NCI-H226 (cell line): ENCODE results near the gene AKT3.
A peak's percentile ranks its signal among the peaks of the same experiment; 100 is the strongest.

Experiments used
- DNase-seq: peaks from one replicate; pipeline ENCODE4 v3.0.0-alpha.2; 2015

Gene AKT3

GRCh38 chr1:243548516-243548915, 301.5 kb downstream of the AKT3 start:
- peak; percentile 14 for DNase-seq

GRCh38 chr1:243547891-243548290, 302.2 kb downstream of the AKT3 start:
- no peak for DNase-seq

DNA sequence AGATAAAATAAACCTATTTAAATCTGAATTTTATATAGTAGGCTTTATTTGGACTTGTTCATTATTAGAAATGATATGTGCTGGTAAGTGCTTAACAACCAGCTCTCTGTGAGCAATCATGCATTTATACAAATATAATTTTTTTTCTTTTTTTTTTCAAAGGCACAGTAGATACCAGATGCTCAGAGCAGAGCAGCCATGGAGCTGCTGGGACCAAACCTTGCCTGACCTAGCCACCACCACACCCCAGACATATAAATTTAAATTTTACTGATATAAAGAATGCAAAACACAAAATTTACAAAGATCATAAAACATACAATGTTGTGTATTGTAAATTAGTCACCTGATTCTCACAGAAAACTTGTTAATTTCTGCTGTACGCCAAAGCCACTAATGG, 303.6 kb downstream of the AKT3 start:
- no peak for DNase-seq

DNA sequence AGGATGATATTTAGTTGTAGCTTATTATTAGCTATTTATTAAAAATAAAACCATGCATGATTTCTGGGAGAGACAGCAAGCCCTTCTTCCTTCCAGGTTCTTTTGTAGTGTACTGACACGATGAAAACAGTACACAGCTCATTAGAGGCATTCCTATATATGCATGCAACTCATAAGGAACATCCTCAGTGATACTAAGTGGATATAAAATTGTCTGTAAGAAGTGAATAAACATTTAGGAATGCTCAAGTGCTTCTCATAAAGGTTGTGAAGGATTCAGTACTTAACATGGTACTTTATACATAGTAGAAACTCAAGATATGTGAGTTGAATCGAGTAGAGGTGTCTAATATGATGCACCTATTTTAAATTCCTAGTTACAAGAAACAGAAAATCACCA, 306.5 kb downstream of the AKT3 start:
- no peak for DNase-seq

GRCh38 chr1:243542739-243543415, 307.2 kb downstream of the AKT3 start:
- DNase-seq = peak; percentile 34

GRCh38 chr1:243539636-243540035, 310.4 kb downstream of the AKT3 start:
- DNase-seq = no peak

DNA sequence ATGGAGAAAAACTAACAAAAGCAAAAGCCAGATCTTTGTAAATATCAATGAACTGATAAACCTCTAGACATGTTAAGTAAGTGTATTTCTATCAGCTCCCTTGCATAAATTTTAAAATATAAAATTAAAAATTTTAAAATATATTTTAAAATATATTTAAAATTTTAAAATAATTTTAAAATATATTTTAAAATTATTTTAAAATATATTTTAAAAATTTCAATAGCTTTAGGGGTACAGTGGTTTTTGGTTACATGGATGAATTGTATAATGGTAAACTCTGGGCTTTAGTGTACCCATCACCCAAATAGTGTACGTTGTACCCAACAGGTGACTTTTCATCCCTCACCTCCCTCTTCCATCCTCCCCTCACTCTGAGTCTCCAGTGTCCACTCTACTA, 315.0 kb downstream of the AKT3 start:
- DNase-seq = no peak

DNA sequence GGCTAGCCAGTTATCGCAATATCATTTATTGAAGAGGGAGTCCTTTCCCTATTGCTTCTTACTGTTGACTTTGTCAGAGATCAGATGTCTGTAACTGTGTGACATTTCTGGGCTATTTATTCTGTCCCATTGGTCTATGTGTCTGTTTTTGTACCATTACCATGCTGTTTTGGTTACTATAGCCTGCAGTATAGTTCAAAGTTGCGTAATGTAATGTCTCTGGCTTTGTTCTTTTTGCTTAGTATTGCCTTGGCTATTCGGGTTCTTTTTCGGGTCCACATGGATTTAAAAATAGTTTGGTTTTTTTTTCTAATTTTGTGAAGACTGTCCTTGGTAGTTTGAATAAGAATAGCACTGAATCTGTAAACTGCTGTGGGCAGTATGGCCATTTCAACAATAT, 320.5 kb downstream of the AKT3 start:
- DNase-seq = no peak

DNA sequence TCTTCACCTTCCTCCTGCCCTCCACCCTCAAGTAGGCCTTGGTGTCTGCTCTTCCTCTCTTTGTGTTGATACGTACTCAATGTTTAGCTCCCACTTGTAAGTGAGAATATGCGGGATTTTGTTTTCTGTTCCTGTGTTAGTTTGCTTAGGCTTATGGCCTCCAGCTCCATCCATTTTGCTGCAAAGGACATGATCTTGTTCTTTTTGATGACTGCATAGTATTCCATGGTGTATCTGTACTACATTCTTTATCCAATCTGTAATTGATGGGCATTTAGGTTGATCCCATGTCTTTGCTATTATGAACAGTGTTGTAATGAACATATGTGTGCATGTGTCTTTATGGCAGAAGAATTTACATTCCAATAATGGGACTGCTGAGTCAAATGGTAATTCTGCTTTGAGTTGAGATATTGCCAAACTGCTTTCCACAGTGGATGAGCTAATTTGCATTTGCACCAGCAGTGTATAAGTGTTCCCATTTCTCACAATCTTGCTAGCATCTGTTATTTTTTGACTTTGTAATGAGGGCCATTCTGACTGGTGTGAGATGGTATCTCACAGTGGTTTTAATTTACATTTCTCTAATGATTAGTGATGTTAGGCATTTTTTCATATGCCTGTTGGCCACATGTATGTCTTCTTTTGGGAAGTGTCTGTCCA, 321.5 kb downstream of the AKT3 start:
- DNase-seq = no peak

- no peak for DNase-seq
Measured at GRCh38 chr1:243526180-243526579, 323.9 kb downstream of the AKT3 start.

DNA sequence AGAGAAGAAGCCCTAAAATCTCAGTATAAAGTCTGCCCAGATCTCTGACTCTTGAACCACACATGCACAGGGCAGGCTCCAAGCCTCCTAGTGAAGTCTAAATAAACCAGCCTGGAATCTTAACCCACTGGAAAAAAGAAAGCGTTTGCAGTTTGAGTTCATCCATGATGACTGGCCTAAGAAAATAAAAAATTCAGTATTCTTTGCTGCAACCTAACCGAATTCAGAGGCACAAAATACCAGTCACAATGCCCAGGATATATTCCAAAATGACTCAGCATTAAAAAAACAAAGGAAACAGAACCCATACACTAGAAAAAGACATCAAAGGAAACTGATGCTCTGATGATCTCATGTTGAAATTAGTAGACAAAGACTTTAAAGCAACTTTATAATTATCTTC, 325.0 kb downstream of the AKT3 start:
- peak; percentile 19 for DNase-seq

DNA sequence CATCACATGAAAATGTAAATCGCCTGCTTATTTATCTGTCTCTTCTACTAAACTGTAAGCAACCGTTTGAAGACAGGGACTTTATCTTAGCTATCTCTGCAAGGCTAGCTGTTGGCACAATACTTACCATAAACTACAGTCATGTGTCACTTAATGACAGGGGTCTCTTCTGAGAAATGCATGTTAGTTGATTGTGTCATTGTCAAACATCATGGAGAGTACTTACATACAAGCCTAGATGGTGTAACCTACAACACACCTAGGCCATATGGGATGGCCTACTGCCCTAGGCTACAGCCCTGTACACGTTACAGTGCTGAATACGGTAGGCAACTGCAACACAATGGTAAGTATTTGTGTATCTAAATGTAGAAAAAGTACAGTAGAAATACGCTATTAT, 326.3 kb downstream of the AKT3 start:
- DNase-seq = no peak

GRCh38 chr1:243520831-243521230, 329.2 kb downstream of the AKT3 start:
- no peak for DNase-seq

DNA sequence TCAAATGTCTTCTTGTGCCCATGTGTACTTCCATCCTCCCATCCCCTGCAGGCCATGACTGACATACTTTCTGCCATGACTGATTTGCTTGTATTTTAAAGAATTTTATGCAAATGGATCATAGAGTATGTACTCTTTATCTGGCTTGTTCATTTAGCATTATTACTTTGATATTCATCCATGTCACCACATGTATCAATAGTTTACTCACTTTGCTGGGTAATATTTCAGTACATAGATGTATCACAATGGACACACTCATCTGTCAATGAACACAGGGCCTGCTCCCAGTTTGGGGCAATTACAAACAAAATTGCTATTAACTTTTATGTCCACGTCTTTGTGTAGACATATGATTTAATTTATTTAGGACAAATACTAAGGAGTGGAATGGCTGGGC, 335.1 kb downstream of the AKT3 start:
- DNase-seq = no peak

GRCh38 chr1:243513726-243514491, 336.1 kb downstream of the AKT3 start:
- DNase-seq = peak; percentile 33

GRCh38 chr1:243510928-243511327, 339.1 kb downstream of the AKT3 start:
- no peak for DNase-seq

DNA sequence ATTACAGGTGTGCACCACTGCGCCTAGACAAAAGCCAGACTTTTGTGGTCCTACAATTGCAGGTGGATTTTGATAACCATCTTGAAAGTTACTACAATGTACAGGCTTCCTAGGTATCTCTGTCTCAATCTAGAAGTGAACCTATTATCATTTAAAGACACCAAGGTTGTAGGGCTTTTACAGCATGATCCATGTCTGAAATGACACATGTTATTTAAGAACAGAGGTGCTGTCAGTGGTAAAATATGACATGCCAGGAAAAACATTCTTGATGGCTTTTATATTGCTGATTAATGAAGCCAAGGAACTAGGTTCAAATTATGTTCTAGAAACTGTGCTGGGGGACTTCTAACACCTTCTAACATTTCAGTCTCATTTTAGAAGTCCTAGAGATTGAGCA, 341.1 kb downstream of the AKT3 start:
- no peak for DNase-seq

DNA sequence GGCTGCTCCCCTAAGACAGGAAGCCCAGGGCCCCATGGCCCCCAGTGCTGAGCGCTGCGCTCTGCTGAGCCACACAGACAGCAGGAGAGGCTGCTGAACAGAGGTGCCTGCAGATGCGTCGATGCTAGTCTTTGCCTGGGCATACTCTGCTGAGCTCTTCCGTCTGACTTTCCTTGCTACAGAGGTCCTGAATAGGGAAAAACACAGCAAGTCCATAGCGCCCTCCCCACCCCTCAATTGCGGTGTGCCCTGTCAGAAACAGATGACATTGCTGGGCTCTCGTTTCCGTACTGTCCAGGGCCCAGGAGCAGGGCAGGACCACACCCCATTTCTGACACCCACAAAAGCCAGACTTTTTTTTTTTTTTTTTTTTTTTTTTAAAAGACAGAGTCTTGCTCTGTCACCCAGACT, 341.7 kb downstream of the AKT3 start:
- DNase-seq = no peak

DNA sequence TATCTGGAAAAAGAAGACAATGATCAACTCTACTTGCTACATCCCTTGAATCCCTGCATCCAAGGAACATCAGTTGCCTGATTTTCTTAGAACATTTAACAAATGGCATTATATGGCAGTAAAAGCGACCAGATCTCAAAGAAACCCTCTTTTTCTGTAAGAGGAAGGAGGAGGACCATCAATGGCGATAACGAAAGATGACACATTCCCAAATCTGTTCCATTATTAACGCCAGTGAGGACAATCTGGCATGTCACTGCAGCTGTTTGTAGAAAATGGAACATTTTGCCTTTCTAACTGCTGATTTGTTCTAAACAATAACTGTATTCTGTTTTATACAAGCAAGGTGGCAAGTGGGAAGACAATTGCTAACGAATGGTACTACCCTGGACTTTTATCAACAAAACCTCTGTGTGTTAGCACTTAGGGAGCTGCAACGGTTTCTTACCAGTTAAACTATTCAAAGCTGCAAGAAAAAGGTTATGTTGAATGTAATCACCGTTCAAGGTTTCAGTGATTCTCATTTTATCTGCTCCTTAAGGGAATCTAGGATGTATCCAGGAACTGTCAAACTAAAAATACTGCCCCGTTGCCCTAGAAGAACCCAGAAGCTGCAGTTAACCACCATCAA, 342.3 kb downstream of the AKT3 start:
- DNase-seq = no peak

DNA sequence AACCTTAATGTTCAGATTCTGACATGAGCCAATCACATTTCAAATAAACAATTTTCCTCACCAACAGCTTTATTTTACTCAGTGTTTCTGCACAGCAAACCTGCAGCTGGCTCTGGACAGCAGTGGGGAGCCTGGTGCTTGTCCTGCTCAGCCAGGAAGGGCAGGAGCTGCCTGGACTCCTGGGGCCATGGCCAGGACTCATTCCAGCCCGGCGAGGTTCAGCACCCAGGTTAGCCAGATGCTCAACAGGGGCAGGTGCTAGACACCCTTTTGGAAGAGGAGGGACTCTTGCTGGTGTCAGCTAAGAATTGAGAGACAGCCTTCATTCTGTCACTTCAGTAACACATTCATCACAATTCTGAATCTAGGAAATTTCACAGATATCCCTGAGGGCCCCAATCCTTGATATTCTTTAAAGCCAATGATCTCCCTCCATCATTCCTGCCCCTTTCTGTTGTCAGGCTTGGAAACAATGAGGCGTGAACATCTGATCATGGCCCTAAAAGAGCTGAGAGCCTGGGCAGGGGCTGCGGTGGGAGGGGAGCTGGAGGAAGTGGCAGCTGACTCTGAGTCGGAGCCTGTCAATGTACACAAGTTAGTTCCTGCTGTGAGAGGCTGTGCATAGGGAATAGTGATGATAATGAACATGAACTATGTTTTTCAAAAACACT, 342.9 kb downstream of the AKT3 start:
- no peak for DNase-seq

GRCh38 chr1:243505986-243506689, 343.9 kb downstream of the AKT3 start:
- DNase-seq = no peak

- DNase-seq = no peak
Measured at GRCh38 chr1:243503155-243503554, 346.9 kb downstream of the AKT3 start.
